Stimulated activated CD8-positive, alpha-beta memory T cell treated with anti-CD3 and anti-CD28 coated beads, Interleukin-12 subunit alpha, Interleukin-12 subunit beta, amount 100 ng/mL, for 24 hours (primary cell): ENCODE data around the gene CEACAM19.
"Not testable (repeated sequence)": the region's sequence is repeated elsewhere in the genome, so short reads cannot be mapped to it uniquely, and the experiment has no call there.

Experiments
- DNase-seq: peaks from one replicate; pipeline ENCODE4 v3.0.0-alpha.2; 2020; ENCODE audit errors: extremely low read depth

Gene CEACAM19

GRCh38 chr19:44673510-44673909 is 2.2 kb downstream of the CEACAM19 start:
- no peak for DNase-seq

GRCh38 chr19:44675521-44675920 is 4.2 kb downstream of the CEACAM19 start:
- no peak for DNase-seq

GRCh38 chr19:44677019-44677811 is 5.9 kb downstream of the CEACAM19 start:
- no peak for DNase-seq

GRCh38 chr19:44680536-44680935 is 9.3 kb downstream of the CEACAM19 start:
- DNase-seq = no peak

- no peak for DNase-seq
Observed at GRCh38 chr19:44681992-44682790, 10.9 kb downstream of the CEACAM19 start.

GRCh38 chr19:44682807-44683206 is 11.5 kb downstream of the CEACAM19 start:
- no peak for DNase-seq

GRCh38 chr19:44683434-44684210 is 12.3 kb downstream of the CEACAM19 start:
- no peak for DNase-seq

- not testable (repeated sequence) for DNase-seq
Observed at GRCh38 chr19:44684396-44684795, 13.1 kb downstream of the CEACAM19 start.

- DNase-seq = no peak
Observed at GRCh38 chr19:44684892-44685863, 13.9 kb downstream of the CEACAM19 start.

GRCh38 chr19:44685877-44686276 is 14.6 kb downstream of the CEACAM19 start:
- no peak for DNase-seq

- DNase-seq = no peak
Observed at GRCh38 chr19:44686896-44687295, 15.6 kb downstream of the CEACAM19 start.

- DNase-seq = no peak
Observed at GRCh38 chr19:44687888-44688287, 16.6 kb downstream of the CEACAM19 start.

GRCh38 chr19:44689290-44690130 is 18.2 kb downstream of the CEACAM19 start:
- DNase-seq = peak; percentile 31

- no peak for DNase-seq
Observed at GRCh38 chr19:44690131-44690440, 18.8 kb downstream of the CEACAM19 start.

GRCh38 chr19:44692379-44692721 is 21.1 kb downstream of the CEACAM19 start:
- no peak for DNase-seq

GRCh38 chr19:44694184-44694579 is 22.9 kb downstream of the CEACAM19 start:
- DNase-seq = no peak

- no peak for DNase-seq
Observed at GRCh38 chr19:44696939-44697669, 25.8 kb downstream of the CEACAM19 start.

GRCh38 chr19:44697670-44698034 is 26.4 kb downstream of the CEACAM19 start:
- DNase-seq = no peak

GRCh38 chr19:44698492-44699201 is 27.4 kb downstream of the CEACAM19 start, which contains the start of gene CEACAM16:
Gene CEACAM16 (plus strand): TSS chr19:44699151. CDS start chr19:44701457, 2,306 bp downstream.
- no peak for DNase-seq
